ENCODE data around the gene CGGBP1.

DNA sequence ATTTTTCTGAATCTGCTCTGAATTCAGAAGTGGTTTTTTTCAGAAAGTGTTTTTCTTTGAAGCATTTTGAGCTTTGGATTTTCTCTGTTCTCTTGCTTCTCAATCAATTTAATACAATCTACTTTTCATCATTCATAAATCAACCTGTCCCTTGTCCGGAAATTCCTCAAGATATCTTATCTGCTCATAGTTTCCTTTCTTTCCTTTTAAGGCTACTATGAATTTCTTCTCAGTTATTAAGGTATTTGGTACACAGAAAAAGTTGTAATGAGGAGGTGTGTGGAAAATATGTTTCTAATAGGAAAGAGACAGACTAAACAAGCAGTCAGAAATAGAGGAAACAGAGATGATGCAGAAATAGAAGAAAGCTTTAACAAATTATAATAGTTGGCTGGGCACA, 14.4 kb downstream of the CGGBP1 start:
- no peak for TF ChIP-seq EZH2 (IDR thresholded peaks at IDR 0.05; ENCODE audit: borderline replicate concordance, low read length)
- TF ChIP-seq, protein P1, sequence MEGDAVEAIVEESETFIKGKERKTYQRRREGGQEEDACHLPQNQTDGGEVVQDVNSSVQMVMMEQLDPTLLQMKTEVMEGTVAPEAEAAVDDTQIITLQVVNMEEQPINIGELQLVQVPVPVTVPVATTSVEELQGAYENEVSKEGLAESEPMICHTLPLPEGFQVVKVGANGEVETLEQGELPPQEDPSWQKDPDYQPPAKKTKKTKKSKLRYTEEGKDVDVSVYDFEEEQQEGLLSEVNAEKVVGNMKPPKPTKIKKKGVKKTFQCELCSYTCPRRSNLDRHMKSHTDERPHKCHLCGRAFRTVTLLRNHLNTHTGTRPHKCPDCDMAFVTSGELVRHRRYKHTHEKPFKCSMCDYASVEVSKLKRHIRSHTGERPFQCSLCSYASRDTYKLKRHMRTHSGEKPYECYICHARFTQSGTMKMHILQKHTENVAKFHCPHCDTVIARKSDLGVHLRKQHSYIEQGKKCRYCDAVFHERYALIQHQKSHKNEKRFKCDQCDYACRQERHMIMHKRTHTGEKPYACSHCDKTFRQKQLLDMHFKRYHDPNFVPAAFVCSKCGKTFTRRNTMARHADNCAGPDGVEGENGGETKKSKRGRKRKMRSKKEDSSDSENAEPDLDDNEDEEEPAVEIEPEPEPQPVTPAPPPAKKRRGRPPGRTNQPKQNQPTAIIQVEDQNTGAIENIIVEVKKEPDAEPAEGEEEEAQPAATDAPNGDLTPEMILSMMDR (conservative IDR thresholded peaks at IDR 0.05 in 1 of 2, IDR thresholded peaks at IDR 0.05 in 1 of 2; ENCODE audit: extremely low read depth in 1 of 2, insufficient read depth in 1 of 2, low read depth in 1 of 2, low read length in 2 of 2): no peak
